T-helper 1 cell treated with Interleukin-12 subunit alpha and Interleukin-12 subunit beta and Interleukin-4 antibody, amounts not matched to agents 30 ng/mL and 1 ng/mL, for 36 hours (primary cell): Measurements from ENCODE around the gene LRRTM4. TPM values are rescaled to one million over a fixed set of nuclear protein-coding genes. Genes with fewer than 3 reads are reported as not detected.

Experiments
- intact Hi-C: fragments of 100-400 bp; cut with micrococcal nuclease; formaldehyde crosslinking; loops from one replicate; pipeline ENCODE4 v1.15.1; 2024
- total RNA-seq: library from RNA; stranded (reverse); gene quantifications from 2 replicates; pipeline ENCODE4 v1.2.3, GENCODE V29; 2022

The LRRTM4 gene
- total RNA-seq, 1 donor from 2014 or later = not detected

GRCh38 chr2:77001895-77002294, 520.3 kb downstream of the LRRTM4 start:
- intact Hi-C loops = no loop called here

GRCh38 chr2:76998704-76999103, 523.5 kb downstream of the LRRTM4 start:
- intact Hi-C loops = no loop called here

DNA sequence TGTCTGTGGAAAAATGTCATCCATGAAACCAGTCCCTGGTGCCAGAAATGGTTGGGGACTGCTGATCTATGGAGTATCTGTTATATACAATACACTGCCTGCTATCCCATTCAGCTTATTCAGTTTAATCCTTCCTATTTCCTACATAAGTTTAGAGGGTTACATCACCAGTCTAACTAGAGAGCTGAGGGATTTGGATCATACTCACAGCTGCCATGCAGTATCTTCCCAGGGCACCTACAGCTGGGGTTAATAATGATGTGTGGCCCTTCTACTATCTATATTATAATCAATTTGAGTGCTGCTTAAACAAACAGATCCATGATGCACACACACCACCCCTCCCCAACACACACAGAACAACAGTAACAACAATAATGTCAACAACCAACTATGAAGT, 524.0 kb downstream of the LRRTM4 start:
- intact Hi-C loops = no loop called here

- intact Hi-C loops = no loop called here
Measured at GRCh38 chr2:76997296-76997695, 524.9 kb downstream of the LRRTM4 start.

- intact Hi-C loops = no loop called here
Measured at GRCh38 chr2:76985387-76986136, 536.6 kb downstream of the LRRTM4 start.

- intact Hi-C loops = no loop called here
Measured at GRCh38 chr2:76984359-76984758, 537.8 kb downstream of the LRRTM4 start.

- intact Hi-C loops = no loop called here
Measured at GRCh38 chr2:76980067-76980787, 541.9 kb downstream of the LRRTM4 start.

GRCh38 chr2:76977846-76978727, 544.1 kb downstream of the LRRTM4 start:
- intact Hi-C loops = no loop called here

DNA sequence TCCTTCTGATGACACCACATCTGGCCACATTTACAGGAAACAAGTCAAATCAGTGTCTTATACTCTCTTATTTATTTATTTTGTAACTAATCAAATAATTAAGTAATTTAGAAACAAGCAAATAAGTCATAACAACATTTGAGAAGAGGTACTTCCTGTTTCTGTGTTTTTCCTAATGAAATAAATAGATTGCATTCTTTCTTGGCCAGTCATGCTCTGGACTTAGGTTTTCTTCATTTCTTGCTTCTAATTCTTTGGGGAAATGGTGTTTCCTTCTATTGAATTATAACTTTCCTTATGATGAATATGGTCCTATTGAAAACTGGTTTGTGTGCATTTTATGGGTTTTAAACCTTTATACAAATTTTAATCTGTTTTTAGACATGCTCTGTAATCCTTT, 546.4 kb downstream of the LRRTM4 start:
- intact Hi-C loops = no loop called here

GRCh38 chr2:76973610-76974009, 548.6 kb downstream of the LRRTM4 start:
- intact Hi-C loops = no loop called here

- intact Hi-C loops = no loop called here
Measured at GRCh38 chr2:76965772-76966171, 556.4 kb downstream of the LRRTM4 start.

DNA sequence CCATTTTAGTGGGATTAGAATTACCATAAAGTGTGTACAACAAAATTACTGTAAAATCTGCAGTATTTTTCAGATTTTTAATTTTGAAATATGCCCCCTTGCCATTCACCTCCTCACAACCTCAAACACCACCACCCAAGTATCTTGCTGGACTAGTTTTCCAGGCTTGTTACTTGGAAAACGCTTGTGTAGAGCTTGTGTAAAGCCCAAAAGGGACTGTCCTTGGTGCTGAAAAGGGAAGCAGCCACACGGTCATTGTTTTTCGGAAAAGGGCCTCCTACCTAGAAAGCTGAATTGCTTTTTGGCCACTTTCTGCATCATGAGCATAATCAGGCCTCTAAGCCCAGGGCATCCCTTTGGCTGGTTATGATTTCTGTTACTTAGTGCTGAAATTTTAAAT, 563.4 kb downstream of the LRRTM4 start:
- intact Hi-C loops = no loop called here

- intact Hi-C loops = no loop called here
Measured at GRCh38 chr2:76953733-76954347, 568.3 kb downstream of the LRRTM4 start.

GRCh38 chr2:76946631-76947145, 575.5 kb downstream of the LRRTM4 start:
- intact Hi-C loops = no loop called here

DNA sequence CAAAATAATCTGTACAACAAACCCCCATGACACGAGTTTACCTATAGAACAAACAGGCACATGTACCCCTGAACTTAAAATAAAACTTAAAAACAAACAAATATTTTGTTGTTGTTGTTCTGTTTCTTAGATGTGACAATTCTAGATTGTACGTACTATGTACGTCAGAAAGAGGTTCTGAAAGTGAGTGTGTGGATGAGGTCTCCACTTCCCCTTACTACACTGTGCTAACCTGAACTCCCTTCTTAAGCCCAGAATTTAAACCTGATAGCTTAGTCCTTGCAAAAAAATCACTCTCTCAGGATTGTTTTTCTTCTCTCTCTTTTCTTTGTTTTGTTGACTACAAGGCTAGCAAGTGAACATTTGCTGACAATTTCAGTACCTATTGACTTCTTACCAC, 581.6 kb downstream of the LRRTM4 start:
- intact Hi-C loops = no loop called here

DNA sequence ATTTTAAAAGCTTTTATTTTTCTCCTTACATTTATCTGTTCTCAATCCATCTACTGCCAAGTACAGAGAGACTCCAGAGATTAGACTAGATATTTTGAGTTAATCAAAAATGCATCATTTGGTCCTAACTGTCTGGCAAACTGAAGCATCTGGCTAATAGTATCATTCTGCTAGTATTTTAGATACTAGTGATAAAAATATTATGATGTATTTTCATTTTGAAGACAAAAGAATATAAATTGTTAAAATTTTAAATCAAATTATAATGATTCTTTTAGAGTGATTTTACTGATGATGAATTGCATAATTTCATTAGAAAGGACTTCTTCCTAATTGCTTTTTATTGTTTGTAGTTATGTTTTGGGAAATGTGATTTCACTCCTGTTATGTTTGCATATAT, 584.0 kb downstream of the LRRTM4 start:
- intact Hi-C loops = no loop called here

DNA sequence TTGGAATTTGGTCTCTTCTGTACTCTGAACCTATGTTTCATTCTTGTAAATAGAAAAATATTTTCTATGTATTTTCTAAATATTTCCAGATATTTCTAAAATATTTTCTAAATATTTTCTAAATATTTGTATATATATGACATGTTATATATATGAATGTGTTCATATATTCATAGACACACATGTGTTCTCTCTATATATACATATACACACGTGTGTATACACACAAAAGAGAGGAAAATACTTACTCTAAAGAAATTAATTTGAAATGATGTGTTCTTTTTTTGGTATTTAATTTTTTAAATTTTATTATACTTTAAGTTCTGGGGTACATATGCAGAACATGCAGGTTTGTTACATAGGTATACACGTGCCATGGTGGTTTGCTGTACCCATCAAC, 589.6 kb downstream of the LRRTM4 start:
- intact Hi-C loops = no loop called here

GRCh38 chr2:76930056-76930744, 592.0 kb downstream of the LRRTM4 start:
- intact Hi-C loops = no loop called here

DNA sequence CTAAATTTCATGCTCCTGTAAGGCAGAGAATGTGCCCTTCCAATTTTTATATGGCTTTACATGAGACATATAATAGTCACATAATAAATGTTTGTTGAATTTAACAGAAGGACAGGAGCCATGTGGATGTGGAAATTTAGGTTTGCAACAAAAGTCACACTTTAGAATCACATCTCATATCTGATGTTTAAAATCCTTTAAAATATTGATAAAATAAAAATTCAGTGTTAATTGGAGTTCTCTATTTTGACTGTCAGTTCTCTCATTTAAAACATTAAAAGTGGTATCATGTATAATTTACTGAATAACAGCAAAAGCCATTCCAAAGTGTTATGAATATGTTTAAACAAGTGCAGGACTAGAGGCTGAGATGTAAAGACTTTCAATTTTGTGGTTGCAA, 594.1 kb downstream of the LRRTM4 start:
- intact Hi-C loops = no loop called here

DNA sequence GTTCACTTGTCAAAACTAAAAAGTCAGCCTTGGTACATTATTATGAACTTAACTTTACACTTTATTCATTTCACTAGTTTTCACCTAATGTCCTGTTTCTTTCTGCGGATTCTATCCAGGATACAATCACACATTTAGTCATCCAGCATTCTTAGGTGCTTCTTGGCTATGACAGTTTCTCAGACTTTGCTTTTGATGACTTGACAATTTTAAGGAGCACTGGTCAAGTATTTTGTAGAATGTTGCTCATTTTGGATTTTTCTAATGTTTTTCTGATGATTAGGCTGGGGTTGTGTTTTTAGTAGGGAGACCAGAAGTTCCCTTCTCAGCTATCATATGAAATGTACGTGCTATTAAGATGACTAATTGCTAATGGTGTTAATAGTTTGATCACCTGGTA, 601.2 kb downstream of the LRRTM4 start:
- intact Hi-C loops = no loop called here

DNA sequence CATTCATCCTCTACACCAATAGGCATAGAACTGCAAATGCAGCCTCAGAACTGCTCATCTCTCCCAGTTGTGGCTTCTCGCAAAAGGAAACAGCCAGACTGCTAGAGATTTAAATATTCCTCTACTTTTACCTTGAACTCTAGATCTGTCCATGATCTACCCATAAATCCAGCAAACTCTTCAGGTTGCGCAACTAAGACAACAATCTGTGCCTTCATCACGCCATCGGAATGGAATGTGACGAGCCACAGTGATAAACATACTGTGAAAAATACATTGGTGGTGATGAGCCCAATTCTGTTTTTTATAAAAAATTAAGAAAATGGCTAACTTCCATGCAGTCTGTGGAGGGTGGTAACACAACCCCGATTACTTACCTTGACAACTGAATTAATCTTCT, 626.7 kb downstream of the LRRTM4 start:
- intact Hi-C loops = no loop called here
